D721Med (cell line): Measurements from ENCODE around the gene LAMA5.

Experiments used
- DNase-seq: peaks from one replicate; pipeline ENCODE4 v3.0.0; 2011; ENCODE audit warnings: low spot score; ENCODE audit not compliant: insufficient read length
- FAIRE-seq: peaks from 2 replicates; lab custom pipeline; 2011; peaks lifted over from hg19 to GRCh38; lab: Jason Lieb, UNC
- CTCF ChIP-seq: IDR thresholded peaks from 2 replicates; pipeline ENCODE4 v1.5.1; 2012; ENCODE audit warnings: mild to moderate bottlenecking, control low read depth; ENCODE audit not compliant: insufficient read depth; ENCODE audit errors: missing control alignments

The LAMA5 gene

GRCh38 chr20:62287759-62288534, 79.2 kb downstream of the LAMA5 start:
- FAIRE-seq: no peak
- DNase-seq: no peak
- no peak for TF ChIP-seq CTCF

DNA sequence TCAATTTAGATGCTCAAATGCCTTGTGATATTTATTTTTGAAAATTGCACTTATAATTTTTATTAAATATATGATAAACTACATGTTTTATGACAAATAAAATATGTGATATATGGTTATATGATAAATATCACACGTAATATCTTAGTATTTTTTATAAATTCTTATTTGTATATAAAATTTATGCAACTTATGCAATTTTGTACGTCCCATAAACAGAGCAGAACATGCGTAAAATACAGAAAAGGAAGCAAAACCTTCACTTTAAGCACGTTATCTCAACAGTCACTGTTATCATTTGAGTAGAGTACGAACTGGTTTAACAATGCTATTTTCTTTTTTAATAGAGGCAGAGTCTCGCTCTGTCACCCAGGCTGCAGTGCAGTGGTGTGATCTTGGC, 80.0 kb downstream of the LAMA5 start:
- DNase-seq (no peak), FAIRE-seq (no peak)
- TF ChIP-seq CTCF: no peak

DNA sequence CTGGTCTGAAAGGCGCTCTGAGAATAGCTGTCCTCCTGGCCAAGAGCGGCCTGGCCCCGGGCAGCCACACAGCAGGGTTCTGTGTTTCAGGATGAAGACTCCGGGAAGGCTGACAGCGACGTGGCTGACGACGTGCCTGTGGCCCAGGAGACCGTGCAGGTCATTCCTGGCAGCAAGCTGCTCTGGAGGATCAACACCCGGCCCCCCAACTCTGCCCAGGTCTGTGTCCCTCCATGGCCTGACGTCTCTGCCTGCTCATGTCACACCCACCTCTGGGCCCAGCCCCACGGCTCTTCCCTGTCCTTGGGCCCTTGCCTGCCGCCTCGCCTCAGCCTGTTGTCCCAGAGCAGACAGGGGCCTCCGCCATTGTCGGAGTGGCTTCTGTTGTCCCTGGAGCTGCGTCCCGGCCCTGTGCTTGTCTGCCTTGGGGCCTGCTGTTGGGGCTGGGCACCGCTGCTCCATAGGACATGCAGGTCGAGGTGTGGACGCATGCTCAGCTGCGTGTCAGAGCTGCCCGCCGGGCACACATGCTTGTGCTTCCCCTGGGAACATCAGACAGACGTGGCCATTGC, 80.5 kb downstream of the LAMA5 start:
- no peak for DNase-seq
- TF ChIP-seq CTCF: no peak
- no peak for FAIRE-seq

GRCh38 chr20:62285722-62286121, 81.4 kb downstream of the LAMA5 start:
- DNase-seq (no peak), FAIRE-seq (no peak)
- no peak for TF ChIP-seq CTCF

GRCh38 chr20:62285151-62285550, 82.0 kb downstream of the LAMA5 start:
- TF ChIP-seq CTCF: no peak
- DNase-seq (no peak), FAIRE-seq (no peak)

- FAIRE-seq (no peak), DNase-seq (no peak)
- TF ChIP-seq CTCF: no peak
These were observed 82.7 kb downstream of the LAMA5 start for GRCh38 chr20:62284448-62284847.
